Measurements from ENCODE around the gene RAB41. TPM values are rescaled to one million over a fixed set of nuclear protein-coding genes. Genes with fewer than 3 reads are reported as not detected.

The RAB41 gene
- total and polyA plus RNA-seq, 10 of the 15 experiments (the other 5 are each of a cell fraction or from before 2014, with no cell fraction given), result 0.05 to 0.31 TPM; not detected in 8

- BruUV-seq (replicated peaks), result no TSS peak
- CTCF ChIA-PET, result interaction anchor here (1.0 to 1.3 kb wide), 2 partner anchors 23 to 154 kb away, joined by 3 read pairs; no protein-coding TSS in a partner anchor
Measured at GRCh38 chrX:70252491-70252890, 29.5 kb upstream of the RAB41 start.

More at GRCh38 chrX:70252491-70252890, 29.5 kb upstream of the RAB41 start:
- ChIA-PET RAD21 (ENCODE audit: unreplicated experiment) (no interaction called here), POLR2A (no interaction called here), SMC1A (ENCODE audit: uncharacterized antibody, unreplicated experiment) (interaction anchor here (1.8 kb wide), 1 partner anchor 10 kb away, joined by 4 read pairs; no protein-coding TSS in a partner anchor)
- no peaks in the 10 kb centered on the region for H3K27me3 ChIP-seq (replicated peaks in 1 of 2; ENCODE audit: control insufficient read depth in 2 of 2, insufficient read depth in 2 of 2, low read length in 1 of 2)
- in situ Hi-C loops (cut with MboI), result no loop called here
- 31% methylated on average over 2 of the region's 2 CpGs for WGBS (ENCODE audit: insufficient coverage, insufficient replicate concordance, low lambda C conversion rate, missing lambda C conversion rate)
- H3K9ac ChIP-seq (ENCODE audit: control insufficient read depth, insufficient read depth, low read length), result no peak overlapping the region
- no peak overlapping the region for H3K27ac ChIP-seq (ENCODE audit: control insufficient read depth, insufficient read depth)
- no peak overlapping the region for H3K4me2 ChIP-seq (ENCODE audit: control insufficient read depth, insufficient read depth)
- H3K4me1 ChIP-seq (ENCODE audit: control insufficient read depth, insufficient read depth, low read length), result no peaks in the 10 kb centered on the region
- no peak overlapping the region for H3K4me3 ChIP-seq
- H4K20me1 ChIP-seq (ENCODE audit: control insufficient read depth, insufficient read depth), result no peaks in the 10 kb centered on the region
- no peak for FAIRE-seq
- ATAC-seq, result no peak
- H3K79me2 ChIP-seq (ENCODE audit: control insufficient read depth, insufficient read depth, low read length), result no peaks in the 10 kb centered on the region
- TF ChIP-seq E2F4 (IDR thresholded peaks at IDR 0.05; ENCODE audit: low read depth, low read length), result no peak
- TF ChIP-seq MYC (IDR thresholded peaks at IDR 0.05; ENCODE audit: insufficient read depth, insufficient read length, insufficient replicate concordance, low read length, severe bottlenecking), result no peak
- TF ChIP-seq EP300 (IDR thresholded peaks at IDR 0.05; ENCODE audit: borderline replicate concordance in 1 of 2, control insufficient read depth in 1 of 2, low read depth in 2 of 2, low read length in 2 of 2), result no peak
- no peak for TF ChIP-seq HDAC2 (IDR thresholded peaks at IDR 0.05)
- no peak for TF ChIP-seq ASH2L (IDR thresholded peaks at IDR 0.05; ENCODE audit: borderline replicate concordance, low read depth)
- TF ChIP-seq MLLT1 (IDR thresholded peaks at IDR 0.05), result no peak
- TF ChIP-seq E2F8 (IDR thresholded peaks at IDR 0.05; ENCODE audit: low read depth, partially characterized antibody), result no peak
- no peak for TF ChIP-seq ATF3 (IDR thresholded peaks at IDR 0.05; ENCODE audit: borderline replicate concordance, extremely low read depth, low read depth, low read length)
- TF ChIP-seq STAT3 (IDR thresholded peaks at IDR 0.05; ENCODE audit: low read depth, low read length), result no peak
- TF ChIP-seq POLR2A (IDR thresholded peaks at IDR 0.05; ENCODE audit: low read depth, low read length), result no peak
- TF ChIP-seq BCLAF1 (IDR thresholded peaks at IDR 0.05), result no peak
- TF ChIP-seq ZSCAN29 (IDR thresholded peaks at IDR 0.05), result no peak
- TF ChIP-seq SUPT20H (IDR thresholded peaks at IDR 0.05; ENCODE audit: borderline replicate concordance, control insufficient read depth, low read depth, low read length), result no peak
- TF ChIP-seq SREBF1 (IDR thresholded peaks at IDR 0.05; ENCODE audit: low read length), result no peak
- TF ChIP-seq PAX5 (IDR thresholded peaks at IDR 0.05; ENCODE audit: borderline replicate concordance, low read depth, low read length), result no peak
- DNase-seq (ENCODE audit: low read depth, low spot score), result no peak
- H3K9me3 ChIP-seq (replicated peaks; ENCODE audit: control insufficient read depth, insufficient read depth, low read length), result no peaks in the 10 kb centered on the region
- H3K36me3 ChIP-seq (ENCODE audit: control insufficient read depth in 2 of 2, insufficient read depth in 2 of 2, low read length in 1 of 2), result no peaks in the 10 kb centered on the region
- H2AFZ ChIP-seq (ENCODE audit: control insufficient read depth, low read depth, low read length), result no peak overlapping the region
- intact Hi-C loops (cut with micrococcal nuclease; ENCODE audit: unreplicated experiment), result no loop called here
